ENCODE data around the gene VSIR. TPM values are rescaled to one million over a fixed set of nuclear protein-coding genes. Genes with fewer than 3 reads are reported as not detected.

Gene VSIR
- polyA plus RNA-seq, 1 experiment: 169 TPM

- ChIA-PET POLR2A (no interaction called here), CTCF (interaction anchor here (0.7 to 6.4 kb wide), 11 partner anchors 10 to 393 kb away, joined by 3 to 93 read pairs (median 4); partner anchors contain the start of genes SLC29A3 and VSIR)
- TF ChIP-seq CTCF (IDR thresholded peaks at IDR 0.05; ENCODE audit: insufficient read depth, low read depth, low read length): no peak
- Histone ChIP-seq H3K36me3 (ENCODE audit: control insufficient read depth, insufficient read depth, low read length) (no peaks in the 10 kb centered on the region), H3K4me3 (ENCODE audit: low read depth, low read length) (no peak overlapping the region), H3K27me3 (ENCODE audit: control insufficient read depth, insufficient read depth, low read length) (peaks cover 2% of the 10 kb centered on the region; the same call in 1 of the 2 replicates)
- DNase-seq (ENCODE audit: low read depth): no peak
These were observed 66.9 kb downstream of the VSIR start for GRCh38 chr10:71706216-71707121.

- H3K27me3 ChIP-seq (ENCODE audit: control insufficient read depth, insufficient read depth, low read length): peaks cover 2% of the 10 kb centered on the region; the same call in 1 of the 2 replicates
- no peak for DNase-seq (ENCODE audit: low read depth)
- no peak for TF ChIP-seq CTCF (IDR thresholded peaks at IDR 0.05; ENCODE audit: insufficient read depth, low read depth, low read length)
These were observed 67.7 kb downstream of the VSIR start for GRCh38 chr10:71705582-71705981.

GRCh38 chr10:71704816-71705215 is 68.5 kb downstream of the VSIR start:
- POLR2A ChIA-PET: interaction anchor here (0.6 kb wide), 1 partner anchor 278 kb away, joined by 6 read pairs; no protein-coding TSS in a partner anchor
- H3K27me3 ChIP-seq (ENCODE audit: control insufficient read depth, insufficient read depth, low read length): peaks cover 2% of the 10 kb centered on the region; the same call in 1 of the 2 replicates
- TF ChIP-seq CTCF (IDR thresholded peaks at IDR 0.05; ENCODE audit: insufficient read depth, low read depth, low read length): no peak
- DNase-seq (ENCODE audit: low read depth): no peak
- no peak overlapping the region for H3K4me3 ChIP-seq (ENCODE audit: low read depth, low read length)
- no peaks in the 10 kb centered on the region for H3K36me3 ChIP-seq (ENCODE audit: control insufficient read depth, insufficient read depth, low read length)
- CTCF ChIA-PET: interaction anchor here (0.9 to 6.4 kb wide), 6 partner anchors 9 to 390 kb away, joined by 3 to 93 read pairs (median 3); partner anchors contain the start of gene VSIR

More at GRCh38 chr10:71705582-71705981, 67.7 kb downstream of the VSIR start:
- CTCF ChIA-PET: interaction anchor here (0.9 to 6.4 kb wide), 9 partner anchors 9 to 392 kb away, joined by 3 to 93 read pairs (median 3); partner anchors contain the start of genes SLC29A3 and VSIR
- POLR2A ChIA-PET: no interaction called here
- Histone ChIP-seq H3K4me3 (ENCODE audit: low read depth, low read length) (no peak overlapping the region), H3K36me3 (ENCODE audit: control insufficient read depth, insufficient read depth, low read length) (no peaks in the 10 kb centered on the region)

- Histone ChIP-seq H3K4me3 (ENCODE audit: low read depth, low read length) (no peak overlapping the region), H3K27me3 (ENCODE audit: control insufficient read depth, insufficient read depth, low read length) (peaks cover 2% of the 10 kb centered on the region; the same call in 1 of the 2 replicates), H3K36me3 (ENCODE audit: control insufficient read depth, insufficient read depth, low read length) (no peaks in the 10 kb centered on the region)
- DNase-seq (ENCODE audit: low read depth): no peak
- no peak for TF ChIP-seq CTCF (IDR thresholded peaks at IDR 0.05; ENCODE audit: insufficient read depth, low read depth, low read length)
- ChIA-PET POLR2A (no interaction called here), CTCF (interaction anchor here (0.8 to 6.4 kb wide), 5 partner anchors 7 to 111 kb away, joined by 3 to 93 read pairs (median 4); partner anchors contain the start of gene VSIR)
These were observed 69.7 kb downstream of the VSIR start for GRCh38 chr10:71703577-71703976.
